HG03175 (cell line): ENCODE data around the gene GFRA4.

Experiments
- ATAC-seq: cut with Tn5 transposase; IDR thresholded peaks from one replicate; pipeline ENCODE4 v1.9.1; 2021; ENCODE audit warnings: mild to moderate bottlenecking, moderate library complexity; ENCODE audit not compliant: unreplicated experiment

The GFRA4 gene

GRCh38 chr20:3694864-3695263 is 31.7 kb upstream of the GFRA4 start:
- ATAC-seq = no peak

DNA sequence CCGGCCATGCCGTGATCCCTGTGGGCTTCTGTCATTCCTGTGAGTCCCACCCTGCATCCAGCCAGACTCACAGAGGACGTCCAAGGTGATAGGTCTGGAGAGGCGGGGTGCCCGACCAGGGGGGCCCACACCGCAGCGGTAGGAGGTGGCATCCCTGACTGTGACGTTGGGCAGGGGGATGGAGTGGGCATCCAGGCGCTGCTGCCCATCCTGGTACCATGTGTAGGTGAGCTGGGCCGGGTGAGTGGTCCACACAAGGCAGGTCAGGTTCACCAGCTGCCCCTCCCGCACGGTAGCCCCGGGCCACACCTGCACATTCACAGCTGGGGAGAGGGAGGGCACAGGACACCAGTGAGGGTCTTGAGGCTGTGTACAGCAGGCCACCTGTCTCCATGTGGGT is 30.2 kb upstream of the GFRA4 start:
- ATAC-seq = no peak

GRCh38 chr20:3692706-3693294 is 29.6 kb upstream of the GFRA4 start:
- no peak for ATAC-seq

- no peak for ATAC-seq
Measured at GRCh38 chr20:3691897-3692296, 28.7 kb upstream of the GFRA4 start.

DNA sequence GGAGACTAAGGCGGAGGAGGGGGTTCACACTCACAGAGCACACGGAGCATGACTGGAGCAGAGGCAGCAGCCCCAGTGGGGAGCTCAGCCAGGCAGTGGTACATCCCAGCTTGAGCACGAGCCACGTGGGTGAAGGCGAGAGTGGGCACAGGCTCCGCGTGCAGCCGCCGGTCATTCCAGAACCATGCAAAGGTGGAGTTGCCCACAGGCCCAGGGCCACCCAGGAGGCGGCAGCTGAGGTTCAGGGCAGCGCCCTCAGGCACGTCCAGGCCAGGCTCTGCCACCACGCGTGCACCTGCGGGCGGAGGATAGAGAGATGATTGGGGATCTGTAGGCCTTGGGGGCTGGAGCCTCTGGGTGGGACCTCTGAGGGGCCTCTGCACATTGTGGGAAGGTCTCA is 28.1 kb upstream of the GFRA4 start:
- ATAC-seq = no peak

DNA sequence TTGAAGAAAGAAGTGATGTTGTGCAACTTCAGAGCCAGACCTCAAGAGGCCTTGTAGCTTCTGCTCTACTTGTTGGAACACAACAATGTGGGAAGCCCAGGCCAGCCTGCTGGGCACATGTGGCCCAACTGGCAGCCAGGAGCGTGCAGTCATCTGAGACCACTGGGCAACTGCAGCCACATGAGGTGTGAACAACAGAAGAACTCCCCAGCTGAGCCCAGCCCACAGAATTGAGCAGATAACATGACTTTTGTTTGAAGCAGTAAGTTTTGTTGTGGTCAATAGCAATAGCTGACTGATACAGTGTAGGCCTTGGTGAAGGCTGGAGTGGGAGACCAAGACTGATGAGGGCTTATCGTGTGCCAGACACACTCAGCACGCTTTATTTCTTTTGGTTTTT is 27.2 kb upstream of the GFRA4 start:
- no peak for ATAC-seq

DNA sequence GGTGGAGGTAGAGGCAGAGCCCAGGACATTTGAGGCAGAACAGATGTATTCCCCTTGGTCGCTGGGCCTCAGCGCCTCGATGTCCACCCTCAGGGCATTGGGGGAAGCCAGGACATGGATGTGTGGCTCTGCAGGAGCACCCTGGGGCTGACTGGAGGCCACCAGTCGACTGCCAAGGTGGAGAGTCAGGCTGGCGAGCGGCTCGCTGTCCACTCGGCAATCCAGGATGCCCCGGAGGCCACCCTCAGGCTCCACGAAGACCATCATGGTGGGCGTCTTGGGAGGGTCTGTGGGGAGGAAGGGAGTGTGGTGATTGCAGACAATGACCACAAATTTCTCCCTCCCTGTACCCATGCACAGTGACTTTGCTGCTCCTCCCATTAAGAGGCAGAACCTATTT is 26.8 kb upstream of the GFRA4 start:
- no peak for ATAC-seq

DNA sequence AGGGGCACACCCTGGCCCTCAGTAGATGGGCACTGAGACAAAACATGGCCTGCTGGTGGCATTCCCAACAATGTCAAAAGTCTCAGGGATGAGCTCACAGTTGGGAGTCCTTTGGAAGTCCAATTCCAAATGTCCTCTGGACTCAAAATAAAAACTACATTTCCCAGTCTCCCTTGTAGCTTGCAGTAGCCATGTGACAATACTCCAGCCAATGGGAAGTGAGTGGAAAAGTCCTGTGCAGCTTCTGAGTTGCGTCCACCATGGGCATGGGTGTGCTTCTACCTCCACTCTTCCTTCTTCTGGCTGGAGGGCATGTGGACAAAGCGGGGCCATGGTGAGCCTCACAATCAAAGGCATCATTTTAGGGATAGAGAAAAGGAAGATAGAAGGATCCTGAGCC is 24.5 kb upstream of the GFRA4 start:
- no peak for ATAC-seq

DNA sequence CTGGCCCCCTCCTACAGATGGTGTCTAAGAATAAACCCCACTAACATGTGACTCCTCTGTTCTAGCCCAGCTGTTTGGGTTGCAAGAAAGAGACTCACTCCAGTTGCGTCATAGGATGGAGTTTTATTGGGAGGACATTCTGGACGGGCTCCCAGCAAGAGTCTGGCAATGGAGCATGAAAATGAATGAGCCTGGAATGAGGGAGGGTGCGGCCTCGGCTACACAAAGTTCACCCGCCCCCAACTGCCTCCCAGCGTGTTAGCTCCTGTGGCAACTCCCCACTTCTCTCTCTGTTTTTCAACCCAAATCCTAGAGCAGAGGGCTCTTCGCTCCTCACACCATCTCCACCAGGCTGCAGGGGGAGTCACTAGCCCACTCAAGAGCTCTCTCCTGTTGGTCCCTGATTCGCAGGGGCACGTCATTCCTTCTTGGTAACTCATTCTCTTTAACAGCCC is 23.7 kb upstream of the GFRA4 start:
- no peak for ATAC-seq

- no peak for ATAC-seq
Measured at GRCh38 chr20:3686421-3686820, 23.2 kb upstream of the GFRA4 start.

DNA sequence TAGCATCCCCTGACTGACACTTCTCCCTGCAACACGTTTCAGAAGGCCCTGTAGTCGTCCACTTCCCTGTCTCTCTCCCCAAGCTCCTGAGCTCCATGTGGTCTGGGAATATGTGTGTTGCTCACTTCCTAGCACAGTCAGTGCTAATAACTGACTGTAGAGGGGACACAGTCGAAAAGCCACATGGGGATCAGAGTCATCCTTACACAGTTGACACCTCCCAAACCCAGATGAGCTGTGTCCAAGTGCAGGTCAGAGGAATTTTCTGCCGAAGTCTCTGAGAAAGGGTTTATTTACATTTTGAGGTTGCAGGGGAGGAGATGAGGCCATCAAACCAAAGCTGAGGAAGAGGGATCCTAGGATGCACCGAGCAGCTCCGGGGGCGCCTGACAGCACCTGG is 22.1 kb upstream of the GFRA4 start:
- ATAC-seq = no peak

GRCh38 chr20:3681931-3682781 is 19.0 kb upstream of the GFRA4 start, which contains the start of gene ADAM33:
Gene ADAM33, minus strand, starts transcription at chr20:3682010. Its CDS starts 6 bp downstream, at chr20:3682004.
- no peak for ATAC-seq

DNA sequence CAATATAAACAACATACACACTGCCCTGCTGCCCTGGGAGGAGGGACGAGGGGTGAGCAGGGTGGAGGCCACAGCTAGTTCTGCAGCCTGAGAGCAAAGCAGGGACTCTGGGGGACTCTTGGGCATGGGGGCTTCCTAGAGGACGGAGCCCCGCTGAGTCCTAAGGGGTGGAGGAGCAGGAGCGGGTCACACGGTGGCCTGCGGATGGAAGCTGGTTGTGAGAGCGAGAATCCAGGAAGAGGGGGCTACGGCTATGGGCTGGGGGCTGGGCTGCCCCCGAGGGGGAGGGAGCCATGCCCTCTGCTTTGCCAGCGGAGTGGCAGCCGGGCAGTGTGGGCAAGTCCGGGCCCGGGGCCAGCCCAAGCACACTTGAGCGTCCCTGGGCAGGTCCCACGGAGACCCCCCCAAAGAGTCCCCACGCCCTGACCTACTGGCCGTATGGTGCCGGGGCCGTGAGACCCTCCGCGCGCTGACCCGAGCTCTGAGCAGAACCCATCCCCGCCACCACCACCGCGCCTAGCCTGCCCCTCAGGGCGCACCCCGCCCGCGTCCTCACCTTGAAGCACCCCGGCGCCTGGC is 18.2 kb upstream of the GFRA4 start:
- ATAC-seq = no peak

GRCh38 chr20:3680701-3681351 is 17.6 kb upstream of the GFRA4 start:
- no peak for ATAC-seq

DNA sequence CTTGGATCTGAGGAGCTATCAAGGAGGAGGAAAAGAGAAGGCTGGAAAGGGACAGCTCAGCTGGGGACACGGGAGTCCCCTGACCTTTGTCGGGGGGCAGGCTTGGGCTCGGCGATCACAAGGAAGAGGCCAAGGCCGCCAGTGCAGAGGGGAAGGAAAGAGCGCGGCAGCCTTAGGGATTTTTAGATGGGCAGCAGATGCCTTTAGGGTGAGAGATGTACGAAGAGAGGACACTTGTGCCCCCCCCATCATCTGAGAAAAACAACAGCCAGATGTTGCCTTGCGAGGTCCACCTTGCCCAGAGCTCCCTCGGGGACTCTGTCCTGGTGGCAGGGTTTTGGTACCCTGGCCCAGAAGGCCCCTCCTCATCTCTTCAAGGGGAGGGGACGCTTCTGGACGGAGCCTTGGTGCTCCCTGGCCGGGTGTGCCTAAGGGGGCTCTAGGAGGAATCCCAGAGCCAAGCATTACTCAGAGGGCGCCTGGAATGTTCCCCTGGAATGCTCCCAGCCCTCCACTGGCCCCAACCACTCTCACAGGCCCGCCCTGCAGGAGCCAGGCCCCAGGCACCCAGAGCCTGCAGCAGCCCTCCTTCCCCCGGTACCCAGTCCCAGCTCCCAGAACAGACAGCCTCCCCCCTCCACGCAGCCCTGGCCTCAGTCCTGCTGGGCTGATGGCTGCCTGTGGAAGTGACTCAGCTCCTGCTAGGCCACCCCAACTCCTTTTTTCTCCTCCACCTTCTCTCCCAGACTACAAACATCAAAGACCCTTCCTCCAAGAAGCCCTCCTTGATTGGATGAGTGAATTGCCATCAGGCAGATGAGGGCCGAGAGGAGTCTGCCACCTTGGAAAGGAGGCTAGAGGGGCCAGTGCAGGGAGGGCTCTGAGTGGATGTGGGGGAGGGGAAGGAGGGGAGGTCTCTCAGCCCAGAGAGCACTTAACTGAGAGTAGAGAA is 16.8 kb upstream of the GFRA4 start:
- no peak for ATAC-seq

DNA sequence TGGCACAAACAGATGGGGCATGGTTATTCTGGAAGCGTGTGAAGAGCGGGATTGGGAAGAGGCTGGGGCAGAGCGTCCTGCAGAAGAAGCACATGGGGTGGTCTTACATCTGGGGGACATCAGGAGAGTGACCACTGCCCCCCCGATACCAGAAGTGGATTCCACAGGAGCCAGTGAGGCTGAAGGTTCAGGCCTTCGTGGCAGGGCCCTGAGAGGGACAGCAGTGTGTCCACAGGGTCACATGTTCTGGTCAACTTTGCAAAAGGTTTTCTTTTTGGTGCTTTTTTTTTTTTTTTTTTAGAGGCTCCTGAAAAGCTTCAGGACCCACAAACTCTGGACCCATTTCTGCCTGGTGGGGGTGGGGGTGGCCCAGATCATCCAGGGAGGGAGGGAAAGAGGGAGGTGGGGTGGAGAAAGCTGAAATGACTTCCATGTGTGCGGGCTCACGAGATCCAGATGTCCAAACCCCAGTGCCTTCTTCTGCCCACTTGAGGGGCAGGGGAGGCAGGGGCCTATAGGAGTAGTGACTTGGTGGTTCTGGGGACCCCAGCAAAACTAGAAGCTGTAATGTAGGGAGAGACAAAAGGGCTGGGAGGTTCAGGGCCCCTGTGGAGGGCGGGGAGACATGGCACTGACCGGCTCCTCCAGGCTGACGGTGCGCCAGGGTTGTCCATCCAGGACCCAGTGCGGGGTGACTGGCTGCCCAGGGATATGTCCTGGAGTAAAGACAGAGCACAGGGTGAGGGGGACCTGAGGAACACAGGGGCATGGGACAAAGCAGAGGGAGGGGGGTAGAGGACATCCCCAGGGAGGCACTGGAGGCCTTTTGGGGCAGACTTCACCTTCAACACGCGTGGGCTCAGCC is 15.9 kb upstream of the GFRA4 start:
- ATAC-seq = no peak

DNA sequence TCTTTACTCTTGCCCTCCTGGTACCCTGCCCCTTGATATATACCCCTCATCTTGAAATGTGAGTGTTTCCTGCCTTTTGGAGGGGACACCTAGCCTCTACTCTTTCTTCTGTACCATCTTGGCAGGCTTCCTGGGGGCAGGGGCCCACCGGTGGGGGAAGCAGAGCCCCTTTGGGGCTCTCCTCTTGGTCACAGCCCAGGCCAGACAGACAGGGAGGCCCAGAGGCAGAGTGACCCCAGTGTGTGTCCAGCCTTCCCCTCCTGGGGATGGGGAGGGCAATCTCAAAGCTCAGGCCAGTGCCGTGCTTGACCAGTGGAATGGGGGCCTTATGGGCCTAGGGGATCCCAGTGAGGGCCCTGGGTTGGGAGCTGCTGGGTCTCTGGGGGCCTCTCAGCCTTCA is 15.0 kb upstream of the GFRA4 start:
- no peak for ATAC-seq

DNA sequence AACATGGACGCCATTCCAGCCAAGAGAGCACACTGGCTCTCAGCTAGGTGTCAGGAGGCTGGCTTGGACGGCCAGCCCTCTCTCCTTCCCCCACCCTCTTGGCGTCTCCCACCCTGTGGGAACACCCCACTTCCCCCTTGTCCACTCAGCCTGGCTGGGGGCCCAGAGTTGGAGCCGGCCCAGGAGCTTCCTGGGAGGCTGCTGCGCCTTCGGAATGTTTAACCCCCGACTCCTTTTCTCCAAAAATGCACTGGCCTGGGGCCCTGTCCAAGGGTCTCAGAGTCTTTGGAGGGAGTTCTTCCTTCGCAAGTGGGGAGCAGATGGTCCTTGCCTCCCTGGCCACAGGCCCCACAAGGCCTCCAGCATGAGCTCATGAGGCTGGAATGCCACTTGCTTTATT is 14.5 kb upstream of the GFRA4 start:
- no peak for ATAC-seq
